Astrocyte (in vitro differentiated cells and primary cell): ENCODE data around the gene SCAMP1. TPM values are rescaled to one million over a fixed set of nuclear protein-coding genes. Genes with fewer than 3 reads are reported as not detected.

Experiments
- DNase-seq: peaks from one replicate; pipeline ENCODE4 v3.0.0-alpha.2; 2010; ENCODE audit warnings: low read depth
- FAIRE-seq: peaks from 2 replicates; lab custom pipeline; 2011; peaks lifted over from hg19 to GRCh38; lab: Jason Lieb, UNC
- H2AFZ ChIP-seq: 2 replicates; pipeline ENCODE4 v1.6.0; 2012; ENCODE audit warnings: low read depth, low read length, inconsistent platforms
- H3K27ac ChIP-seq: 2 replicates; pipeline ENCODE4 v1.5.1; 2011; ENCODE audit warnings: low read depth, low read length, inconsistent platforms
- H3K27me3 ChIP-seq: 2 replicates; pipeline ENCODE4 v1.6.0; 2011; ENCODE audit warnings: low read length, inconsistent platforms; ENCODE audit not compliant: insufficient read depth
- H3K36me3 ChIP-seq: 2 replicates; pipeline ENCODE4 v1.5.1; 2011; ENCODE audit warnings: low read length, inconsistent platforms; ENCODE audit not compliant: insufficient read depth
- H3K4me1 ChIP-seq: 2 replicates; pipeline ENCODE4 v1.5.1; 2011; ENCODE audit warnings: low read length, inconsistent platforms; ENCODE audit not compliant: insufficient read depth
- H3K4me2 ChIP-seq: 2 replicates; pipeline ENCODE4 v1.6.0; 2012; ENCODE audit warnings: low read length, inconsistent platforms
- H3K4me3 ChIP-seq: 2 replicates; pipeline ENCODE4 v1.5.1; 2011; ENCODE audit warnings: low read depth, mild to moderate bottlenecking, low read length, inconsistent platforms; ENCODE audit not compliant: insufficient read depth
- H3K79me2 ChIP-seq: 2 replicates; pipeline ENCODE4 v1.6.0; 2012; ENCODE audit warnings: mild to moderate bottlenecking, low read length, inconsistent platforms; ENCODE audit not compliant: insufficient read depth
- H3K9ac ChIP-seq: 2 replicates; pipeline ENCODE4 v1.6.0; 2012; ENCODE audit warnings: mild to moderate bottlenecking, low read length, inconsistent platforms
- H3K9me3 ChIP-seq: 2 replicates; pipeline ENCODE4 v1.5.1; 2012; ENCODE audit warnings: low read depth, mild to moderate bottlenecking, low read length, inconsistent platforms; ENCODE audit not compliant: insufficient read depth
- H4K20me1 ChIP-seq: 2 replicates; pipeline ENCODE4 v1.6.0; 2012; ENCODE audit warnings: low read length, inconsistent platforms; ENCODE audit not compliant: insufficient read depth
- H3K27ac Mint-ChIP-seq: one replicate; pipeline ENCODE4 v1.8.0; 2021; ENCODE audit warnings: mild to moderate bottlenecking, mixed read lengths; ENCODE audit not compliant: unreplicated experiment
- H3K27me3 Mint-ChIP-seq: one replicate; pipeline ENCODE4 v1.8.0; 2021; ENCODE audit warnings: low read depth, mixed read lengths; ENCODE audit not compliant: unreplicated experiment
- H3K36me3 Mint-ChIP-seq: one replicate; pipeline ENCODE4 v1.8.0; 2021; ENCODE audit warnings: low read depth, mixed read lengths; ENCODE audit not compliant: unreplicated experiment
- H3K4me1 Mint-ChIP-seq: one replicate; pipeline ENCODE4 v1.8.0; 2021; ENCODE audit warnings: low read depth, mixed read lengths; ENCODE audit not compliant: unreplicated experiment
- H3K4me3 Mint-ChIP-seq: one replicate; pipeline ENCODE4 v1.8.0; 2021; ENCODE audit warnings: mild to moderate bottlenecking, moderate library complexity, mixed read lengths; ENCODE audit not compliant: unreplicated experiment
- H3K9me3 Mint-ChIP-seq: one replicate; pipeline ENCODE4 v1.8.0; 2021; ENCODE audit warnings: mild to moderate bottlenecking, mixed read lengths; ENCODE audit not compliant: unreplicated experiment
- EZH2 ChIP-seq: IDR thresholded peaks from 2 replicates; pipeline ENCODE4 v1.6.1; 2012; ENCODE audit warnings: mild to moderate bottlenecking, low read length, inconsistent platforms; ENCODE audit not compliant: insufficient read depth
- total RNA-seq: library from RNA; stranded (reverse); gene quantifications from 2 replicates; pipeline ENCODE4 v1.2.1, GENCODE V29; 2021
- TF ChIP-seq, protein P1 (sequence below): IDR thresholded peaks from 2 replicates; pipeline ENCODE4 v1.5.1; 2011; ENCODE audit warnings: low read depth, mild to moderate bottlenecking, inconsistent platforms, low read length, moderate library complexity; ENCODE audit not compliant: insufficient read depth

The SCAMP1 gene
- total RNA-seq, 1 donor from 2014 or later: 52.6 TPM

DNA sequence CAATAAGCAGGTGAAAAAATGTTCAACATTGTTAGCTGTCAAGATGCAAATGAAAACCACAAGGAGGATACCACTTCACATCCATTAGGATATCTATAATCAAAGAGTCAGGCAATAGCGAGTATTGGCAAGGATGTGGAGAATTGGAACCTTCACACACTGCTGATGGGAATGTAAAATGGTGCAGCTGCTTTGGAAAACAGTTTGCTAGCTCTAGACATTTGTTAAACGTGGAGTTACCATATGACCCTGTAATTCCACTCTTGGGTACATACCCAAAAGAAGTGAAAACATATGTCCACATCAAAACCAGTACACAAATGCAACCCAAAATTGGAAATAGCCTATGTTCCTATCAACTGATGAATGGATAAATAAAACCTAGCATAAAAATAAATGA is 37.4 kb downstream of the SCAMP1 start:
- no peak overlapping the region for H3K27ac ChIP-seq
- no peaks in the 10 kb centered on the region for H3K27me3 Mint-ChIP-seq
- H3K27ac Mint-ChIP-seq: no peak overlapping the region

DNA sequence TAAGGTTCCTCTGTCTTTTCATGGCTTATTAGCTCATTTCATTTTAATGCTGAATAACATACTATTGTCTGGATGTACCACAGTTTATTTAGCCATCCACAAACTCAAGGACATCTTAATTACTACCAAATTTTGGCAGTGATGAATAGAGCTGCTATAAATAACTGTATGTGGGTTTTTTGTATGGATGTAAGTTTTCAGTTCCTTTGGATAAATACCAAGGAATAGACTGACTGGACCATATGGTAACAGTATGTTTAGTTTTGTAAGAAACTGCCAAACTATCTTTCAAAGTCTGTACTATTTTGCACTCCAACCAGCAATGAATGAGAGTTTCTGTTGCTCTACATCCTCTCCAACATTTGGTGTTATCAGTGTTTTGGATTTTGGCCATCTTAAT is 38.7 kb downstream of the SCAMP1 start:
- H3K27me3 ChIP-seq: no peaks in the 10 kb centered on the region
- FAIRE-seq: no peak
- H3K4me2 ChIP-seq: no peak overlapping the region
- no peak overlapping the region for H2AFZ ChIP-seq
- H3K4me3 ChIP-seq: no peak overlapping the region
- H3K4me1 ChIP-seq: no peaks in the 10 kb centered on the region
- H3K27ac ChIP-seq: no peak overlapping the region
- peaks cover 5% of the 10 kb centered on the region for H4K20me1 ChIP-seq
- TF ChIP-seq, protein P1, sequence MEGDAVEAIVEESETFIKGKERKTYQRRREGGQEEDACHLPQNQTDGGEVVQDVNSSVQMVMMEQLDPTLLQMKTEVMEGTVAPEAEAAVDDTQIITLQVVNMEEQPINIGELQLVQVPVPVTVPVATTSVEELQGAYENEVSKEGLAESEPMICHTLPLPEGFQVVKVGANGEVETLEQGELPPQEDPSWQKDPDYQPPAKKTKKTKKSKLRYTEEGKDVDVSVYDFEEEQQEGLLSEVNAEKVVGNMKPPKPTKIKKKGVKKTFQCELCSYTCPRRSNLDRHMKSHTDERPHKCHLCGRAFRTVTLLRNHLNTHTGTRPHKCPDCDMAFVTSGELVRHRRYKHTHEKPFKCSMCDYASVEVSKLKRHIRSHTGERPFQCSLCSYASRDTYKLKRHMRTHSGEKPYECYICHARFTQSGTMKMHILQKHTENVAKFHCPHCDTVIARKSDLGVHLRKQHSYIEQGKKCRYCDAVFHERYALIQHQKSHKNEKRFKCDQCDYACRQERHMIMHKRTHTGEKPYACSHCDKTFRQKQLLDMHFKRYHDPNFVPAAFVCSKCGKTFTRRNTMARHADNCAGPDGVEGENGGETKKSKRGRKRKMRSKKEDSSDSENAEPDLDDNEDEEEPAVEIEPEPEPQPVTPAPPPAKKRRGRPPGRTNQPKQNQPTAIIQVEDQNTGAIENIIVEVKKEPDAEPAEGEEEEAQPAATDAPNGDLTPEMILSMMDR: no peak
- TF ChIP-seq EZH2: no peak
- no peaks in the 10 kb centered on the region for H3K27me3 Mint-ChIP-seq
- no peak overlapping the region for H3K4me3 Mint-ChIP-seq
- peaks cover 1% of the 10 kb centered on the region for H3K36me3 Mint-ChIP-seq
- H3K36me3 ChIP-seq: no peaks in the 10 kb centered on the region
- peaks cover 15% of the 10 kb centered on the region for H3K79me2 ChIP-seq
- no peaks in the 10 kb centered on the region for H3K9me3 ChIP-seq
- peak; percentile 59 for DNase-seq
- H3K9ac ChIP-seq: no peak overlapping the region
- no peaks in the 10 kb centered on the region for H3K4me1 Mint-ChIP-seq
- no peak overlapping the region for H3K27ac Mint-ChIP-seq
- H3K9me3 Mint-ChIP-seq: no peaks in the 10 kb centered on the region

More for the DNA sequence above, 37.4 kb downstream of the SCAMP1 start:
- Histone ChIP-seq H3K4me2 (no peak overlapping the region), H4K20me1 (peaks cover 5% of the 10 kb centered on the region), H2AFZ (no peak overlapping the region), H3K4me3 (no peak overlapping the region), H3K9ac (no peak overlapping the region), H3K4me1 (no peaks in the 10 kb centered on the region), H3K9me3 (no peaks in the 10 kb centered on the region), H3K79me2 (peaks cover 20% of the 10 kb centered on the region), H3K27me3 (no peaks in the 10 kb centered on the region), H3K36me3 (no peaks in the 10 kb centered on the region)
- TF ChIP-seq EZH2: no peak
- TF ChIP-seq, protein P1: no peak
- FAIRE-seq (no peak), DNase-seq (no peak)
- peaks cover 1% of the 10 kb centered on the region for H3K36me3 Mint-ChIP-seq
- no peaks in the 10 kb centered on the region for H3K4me1 Mint-ChIP-seq
- H3K4me3 Mint-ChIP-seq: no peak overlapping the region
- H3K9me3 Mint-ChIP-seq: no peaks in the 10 kb centered on the region

DNA sequence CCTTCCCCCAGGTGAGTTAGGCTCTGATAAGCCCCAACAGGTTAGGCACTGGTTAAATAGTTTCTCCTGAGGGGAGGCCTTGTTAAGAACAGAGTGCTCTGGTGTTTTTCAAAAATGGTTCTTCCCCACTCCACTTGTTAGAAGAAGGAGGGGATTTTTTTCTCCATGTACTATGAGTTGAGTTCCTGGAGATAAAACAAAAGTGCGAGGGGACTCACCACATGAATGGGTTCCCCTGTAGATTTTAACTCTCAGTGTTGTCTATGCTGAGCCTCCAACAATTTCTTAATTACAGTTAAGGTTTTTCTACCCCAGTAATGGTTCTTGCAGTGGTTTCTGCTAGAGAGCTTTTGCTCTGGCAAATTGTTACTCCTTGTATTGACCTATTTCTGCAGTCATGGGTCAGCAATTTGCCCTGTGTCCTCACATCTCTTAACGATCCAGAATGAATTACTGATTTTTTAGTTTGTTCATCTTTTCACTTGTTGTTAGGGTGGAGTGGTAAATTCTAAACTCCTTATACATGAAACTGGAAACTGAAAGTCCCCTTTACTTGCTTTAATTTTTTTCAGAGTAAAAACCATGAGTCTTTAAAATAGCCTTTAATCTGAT is 44.4 kb downstream of the SCAMP1 start:
- Histone ChIP-seq H3K9ac (no peak overlapping the region), H3K27me3 (no peaks in the 10 kb centered on the region), H3K79me2 (peaks cover 16% of the 10 kb centered on the region), H2AFZ (no peak overlapping the region), H3K4me3 (no peak overlapping the region), H3K36me3 (no peaks in the 10 kb centered on the region), H3K4me2 (no peak overlapping the region), H3K27ac (no peak overlapping the region), H4K20me1 (peaks cover 5% of the 10 kb centered on the region), H3K9me3 (no peaks in the 10 kb centered on the region), H3K4me1 (peaks cover 13% of the 10 kb centered on the region)
- no peak for TF ChIP-seq EZH2
- TF ChIP-seq, protein P1: no peak
- no peaks in the 10 kb centered on the region for H3K9me3 Mint-ChIP-seq
- H3K4me1 Mint-ChIP-seq: peaks cover 29% of the 10 kb centered on the region
- H3K27ac Mint-ChIP-seq: no peak overlapping the region
- DNase-seq (no peak), FAIRE-seq (no peak)
- no peak overlapping the region for H3K4me3 Mint-ChIP-seq
- H3K27me3 Mint-ChIP-seq: no peaks in the 10 kb centered on the region
- H3K36me3 Mint-ChIP-seq: peaks cover 3% of the 10 kb centered on the region
